DMS153 (cell line): ENCODE data around the gene MSX1.

Experiments used
- DNase-seq: peaks from one replicate; lab custom pipeline; 2025; lab: John Stamatoyannopoulos, UW

MSX1 gene

GRCh38 chr4:4857809-4858508 lies 1.5 kb upstream of the MSX1 start:
- no peak for DNase-seq

GRCh38 chr4:4858527-4859324 lies 739 bp upstream of the MSX1 start:
- no peak for DNase-seq

DNA sequence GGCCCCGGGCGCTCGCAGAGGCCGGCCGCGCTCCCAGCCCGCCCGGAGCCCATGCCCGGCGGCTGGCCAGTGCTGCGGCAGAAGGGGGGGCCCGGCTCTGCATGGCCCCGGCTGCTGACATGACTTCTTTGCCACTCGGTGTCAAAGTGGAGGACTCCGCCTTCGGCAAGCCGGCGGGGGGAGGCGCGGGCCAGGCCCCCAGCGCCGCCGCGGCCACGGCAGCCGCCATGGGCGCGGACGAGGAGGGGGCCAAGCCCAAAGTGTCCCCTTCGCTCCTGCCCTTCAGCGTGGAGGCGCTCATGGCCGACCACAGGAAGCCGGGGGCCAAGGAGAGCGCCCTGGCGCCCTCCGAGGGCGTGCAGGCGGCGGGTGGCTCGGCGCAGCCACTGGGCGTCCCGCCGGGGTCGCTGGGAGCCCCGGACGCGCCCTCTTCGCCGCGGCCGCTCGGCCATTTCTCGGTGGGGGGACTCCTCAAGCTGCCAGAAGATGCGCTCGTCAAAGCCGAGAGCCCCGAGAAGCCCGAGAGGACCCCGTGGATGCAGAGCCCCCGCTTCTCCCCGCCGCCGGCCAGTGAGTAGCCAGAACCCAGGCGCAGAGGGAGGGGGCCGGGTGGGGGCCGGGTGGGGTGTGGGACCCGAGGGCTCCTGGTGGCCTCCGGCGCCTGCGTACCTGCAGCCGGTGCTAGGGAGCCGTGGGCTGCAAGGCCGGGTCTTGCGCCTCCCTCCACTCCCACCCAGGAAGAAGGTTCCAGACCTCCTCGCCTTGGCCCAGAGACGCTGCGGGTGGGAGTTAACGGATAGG lies 534 bp downstream of the MSX1 start:
- DNase-seq, result no peak

- DNase-seq, result no peak
Measured at GRCh38 chr4:4860600-4861389, 1.3 kb downstream of the MSX1 start.

GRCh38 chr4:4861390-4862018 lies 2.0 kb downstream of the MSX1 start:
- DNase-seq, result no peak

- no peak for DNase-seq
Measured at GRCh38 chr4:4862071-4862551, 2.6 kb downstream of the MSX1 start.

DNA sequence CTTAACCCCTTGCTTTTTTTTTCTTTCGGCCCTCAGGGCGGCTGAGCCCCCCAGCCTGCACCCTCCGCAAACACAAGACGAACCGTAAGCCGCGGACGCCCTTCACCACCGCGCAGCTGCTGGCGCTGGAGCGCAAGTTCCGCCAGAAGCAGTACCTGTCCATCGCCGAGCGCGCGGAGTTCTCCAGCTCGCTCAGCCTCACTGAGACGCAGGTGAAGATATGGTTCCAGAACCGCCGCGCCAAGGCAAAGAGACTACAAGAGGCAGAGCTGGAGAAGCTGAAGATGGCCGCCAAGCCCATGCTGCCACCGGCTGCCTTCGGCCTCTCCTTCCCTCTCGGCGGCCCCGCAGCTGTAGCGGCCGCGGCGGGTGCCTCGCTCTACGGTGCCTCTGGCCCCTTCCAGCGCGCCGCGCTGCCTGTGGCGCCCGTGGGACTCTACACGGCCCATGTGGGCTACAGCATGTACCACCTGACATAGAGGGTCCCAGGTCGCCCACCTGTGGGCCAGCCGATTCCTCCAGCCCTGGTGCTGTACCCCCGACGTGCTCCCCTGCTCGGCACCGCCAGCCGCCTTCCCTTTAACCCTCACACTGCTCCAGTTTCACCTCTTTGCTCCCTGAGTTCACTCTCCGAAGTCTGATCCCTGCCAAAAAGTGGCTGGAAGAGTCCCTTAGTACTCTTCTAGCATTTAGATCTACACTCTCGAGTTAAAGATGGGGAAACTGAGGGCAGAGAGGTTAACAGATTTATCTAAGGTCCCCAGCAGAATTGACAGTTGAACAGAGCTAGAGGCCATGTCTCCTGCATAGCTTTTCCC lies 3.4 kb downstream of the MSX1 start:
- no peak for DNase-seq

GRCh38 chr4:4864443-4864939 lies 5.0 kb downstream of the MSX1 start:
- DNase-seq, result no peak

DNA sequence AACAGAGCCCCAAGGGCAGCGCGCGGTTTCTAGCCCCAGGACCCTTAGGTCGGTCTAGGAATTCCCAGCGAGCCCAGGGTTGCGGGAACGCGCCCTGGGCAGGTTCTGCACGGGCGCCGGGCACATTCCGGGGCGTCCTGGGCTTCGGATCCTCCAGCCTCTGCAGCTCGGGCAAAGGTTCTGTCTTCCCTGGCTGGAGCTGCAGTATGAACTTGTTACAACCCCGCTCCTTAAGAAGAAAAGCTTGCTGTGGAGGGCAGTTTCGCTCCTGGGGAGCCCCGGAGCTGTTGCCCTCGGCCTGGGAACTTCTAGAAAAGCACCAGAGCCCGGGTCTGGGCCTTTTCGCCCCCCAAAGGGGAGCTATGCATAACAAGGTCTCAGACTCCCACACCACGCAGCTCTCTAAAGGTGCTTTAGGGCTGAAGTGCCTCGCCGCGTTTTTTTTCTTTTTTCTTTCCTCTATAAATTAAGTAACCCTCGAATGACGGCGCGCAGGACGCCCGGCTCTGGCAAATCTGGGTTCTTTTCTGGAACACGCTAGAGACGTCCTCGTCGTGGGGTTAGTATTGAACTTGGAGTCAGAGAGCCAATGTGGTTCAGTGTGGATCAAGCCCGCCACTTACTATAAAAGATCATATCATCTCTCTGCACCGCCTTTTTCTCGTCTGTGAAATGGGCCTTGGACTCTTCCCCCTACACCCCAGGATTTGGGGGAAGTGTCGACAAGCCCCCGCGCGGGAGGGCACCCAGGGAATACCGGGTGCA lies 5.7 kb downstream of the MSX1 start:
- no peak for DNase-seq

- no peak for DNase-seq
Measured at GRCh38 chr4:4865705-4866123, 6.2 kb downstream of the MSX1 start.

- DNase-seq, result no peak
Measured at GRCh38 chr4:4866124-4866865, 6.8 kb downstream of the MSX1 start.

DNA sequence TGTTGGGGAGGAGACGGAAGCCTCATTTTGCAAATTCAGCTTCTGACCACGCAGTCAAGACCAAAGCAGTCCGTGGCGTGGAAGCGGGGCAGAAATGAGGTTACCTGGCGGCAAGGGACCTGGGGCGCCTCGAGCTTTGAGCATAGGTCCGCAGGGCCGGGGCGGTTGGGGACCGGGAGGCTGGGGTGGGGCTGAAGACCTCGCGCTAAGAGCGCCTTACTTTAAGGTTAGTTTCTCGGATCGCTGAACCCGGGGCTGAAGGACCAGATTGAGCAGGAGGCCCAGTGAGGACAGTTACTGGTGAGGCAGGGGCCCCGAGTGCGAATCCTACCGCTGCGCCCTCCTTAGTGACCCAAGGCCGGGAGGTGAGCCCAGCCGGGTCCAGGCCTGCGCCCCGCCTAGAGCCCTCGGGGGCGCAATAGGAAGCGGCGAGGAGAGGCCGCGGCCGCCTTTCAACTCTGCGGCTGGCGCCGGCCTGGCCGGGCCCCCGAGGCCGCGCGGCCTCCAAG lies 7.5 kb downstream of the MSX1 start:
- no peak for DNase-seq

- no peak for DNase-seq
Measured at GRCh38 chr4:4867375-4868039, 8.0 kb downstream of the MSX1 start.

- DNase-seq, result no peak
Measured at GRCh38 chr4:4868040-4868757, 8.7 kb downstream of the MSX1 start.

DNA sequence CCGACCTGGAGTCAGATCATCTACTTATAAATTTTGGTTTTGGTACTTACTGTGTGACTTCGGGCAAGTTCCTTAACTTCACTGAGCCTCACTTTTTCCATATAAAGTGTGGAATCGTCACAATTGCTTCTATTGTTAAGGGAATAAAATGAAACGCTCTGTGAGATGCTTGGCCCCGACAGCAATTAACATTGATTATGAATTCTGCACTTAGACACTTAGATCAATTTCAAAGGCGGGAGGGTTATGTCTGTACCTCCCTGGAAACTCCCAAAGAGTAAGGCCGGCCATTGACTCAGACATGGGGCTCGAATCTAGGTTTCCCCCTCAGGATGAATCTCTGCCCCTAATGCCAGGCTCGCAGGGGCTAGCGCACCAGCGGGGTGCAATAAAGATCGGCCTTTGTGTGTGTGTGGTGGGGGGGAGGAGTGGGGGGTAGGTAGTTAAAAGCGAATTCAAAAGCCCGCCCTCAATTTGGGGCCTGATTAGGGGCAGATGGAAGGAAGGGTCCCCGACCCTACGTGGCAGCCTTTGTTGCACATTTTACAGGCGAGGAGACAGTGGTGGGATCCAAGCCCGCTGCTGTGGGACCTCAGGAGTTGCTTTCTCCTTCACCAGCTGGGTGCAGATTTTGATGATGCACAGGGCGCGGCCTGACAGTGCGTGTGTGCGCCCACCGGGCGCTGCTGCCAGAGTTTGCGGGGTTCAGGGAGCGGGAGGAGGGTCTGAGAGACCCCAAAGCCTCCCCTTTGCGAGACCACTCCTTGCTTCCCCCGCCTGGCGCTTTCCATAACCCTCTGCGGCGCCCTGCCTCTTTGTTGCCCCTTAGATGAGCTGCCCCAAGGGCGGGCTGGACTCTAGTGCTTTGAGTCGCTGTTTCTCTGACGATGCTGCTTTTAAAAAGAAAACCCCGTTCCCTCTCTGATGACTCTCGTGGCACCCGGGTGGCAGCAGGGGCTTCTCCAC lies 9.6 kb downstream of the MSX1 start:
- no peak for DNase-seq
